Spleen (tissue), 7 donors: ENCODE results near the gene PIBF1.

ENCODE experiments used
- CTCF ChIP-seq, 11 experiments: fragments of 200-600 bp in 7 of 11; fragments of 450-650 bp in 4 of 11; sonication (generic) in 4 of 11; IDR thresholded peaks in 8 of 11; conservative IDR thresholded peaks in 3 of 11; 1 replicate in 7 of 11; 2 replicates in 4 of 11; pipeline versions ENCODE4 v1.4.0 to v1.8.0; 2016 to 2021; ENCODE audit warnings: antibody characterized with exemption in 11 of 11, inconsistent platforms in 4 of 11, mild to moderate bottlenecking in 1 of 11
- POLR2A ChIP-seq, 3 donors: fragments of 450-650 bp; IDR thresholded peaks; one replicate each; pipeline ENCODE4 v1.5.1; 2017; ENCODE audit warnings: antibody characterized with exemption in 3 of 3, mild to moderate bottlenecking in 1 of 3
- donor health status: DM: no; HTN: no; CAD: no; lungs with moderate emphysema.
- donor health status: DM: no; HTN: no; CAD: no.
- donor health status: DM: no; HTN: no; CAD: no.

- TF ChIP-seq POLR2A (IDR thresholded peaks at IDR 0.05) = no peak
- TF ChIP-seq CTCF (IDR thresholded peaks at IDR 0.05 in 8 of 11, conservative IDR thresholded peaks at IDR 0.05 in 3 of 11) = no peak
These were observed 256.1 kb downstream of the PIBF1 start for GRCh38 chr13:73038064-73038463.
